ENCODE data around the gene DOK5.

Gene DOK5

GRCh38 chr20:54619181-54619580, 143.8 kb downstream of the DOK5 start:
- H3K27ac ChIP-seq (ENCODE audit: low read depth, low read length): no peak overlapping the region
- H3K4me1 ChIP-seq (ENCODE audit: control insufficient read depth, low read length): no peaks in the 10 kb centered on the region
- no peaks in the 10 kb centered on the region for H3F3A ChIP-seq (ENCODE audit: control insufficient read depth, insufficient read depth)
- H3K4me3 ChIP-seq (ENCODE audit: low read length): no peak overlapping the region
- H3K79me2 ChIP-seq (ENCODE audit: control insufficient read depth, low read length): no peaks in the 10 kb centered on the region
- no peaks in the 10 kb centered on the region for H4K20me1 ChIP-seq (ENCODE audit: control insufficient read depth, insufficient read depth, low read depth, low read length)
- no peaks in the 10 kb centered on the region for H3K36me3 ChIP-seq (ENCODE audit: control insufficient read depth, low read length)
- no peaks in the 10 kb centered on the region for H3K27me3 ChIP-seq (ENCODE audit: control insufficient read depth, low read length)
- H3K4me2 ChIP-seq (ENCODE audit: low read length): no peak overlapping the region
- H3K9me2 ChIP-seq (replicated peaks; ENCODE audit: control insufficient read depth, low read length): no peaks in the 10 kb centered on the region
- TF ChIP-seq, protein P1, sequence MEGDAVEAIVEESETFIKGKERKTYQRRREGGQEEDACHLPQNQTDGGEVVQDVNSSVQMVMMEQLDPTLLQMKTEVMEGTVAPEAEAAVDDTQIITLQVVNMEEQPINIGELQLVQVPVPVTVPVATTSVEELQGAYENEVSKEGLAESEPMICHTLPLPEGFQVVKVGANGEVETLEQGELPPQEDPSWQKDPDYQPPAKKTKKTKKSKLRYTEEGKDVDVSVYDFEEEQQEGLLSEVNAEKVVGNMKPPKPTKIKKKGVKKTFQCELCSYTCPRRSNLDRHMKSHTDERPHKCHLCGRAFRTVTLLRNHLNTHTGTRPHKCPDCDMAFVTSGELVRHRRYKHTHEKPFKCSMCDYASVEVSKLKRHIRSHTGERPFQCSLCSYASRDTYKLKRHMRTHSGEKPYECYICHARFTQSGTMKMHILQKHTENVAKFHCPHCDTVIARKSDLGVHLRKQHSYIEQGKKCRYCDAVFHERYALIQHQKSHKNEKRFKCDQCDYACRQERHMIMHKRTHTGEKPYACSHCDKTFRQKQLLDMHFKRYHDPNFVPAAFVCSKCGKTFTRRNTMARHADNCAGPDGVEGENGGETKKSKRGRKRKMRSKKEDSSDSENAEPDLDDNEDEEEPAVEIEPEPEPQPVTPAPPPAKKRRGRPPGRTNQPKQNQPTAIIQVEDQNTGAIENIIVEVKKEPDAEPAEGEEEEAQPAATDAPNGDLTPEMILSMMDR (IDR thresholded peaks at IDR 0.05; ENCODE audit: low read depth, low read length, poor library complexity, severe bottlenecking): no peak
- no peak for TF ChIP-seq EZH2phosphoT487 (IDR thresholded peaks at IDR 0.05; ENCODE audit: borderline replicate concordance, low read length)
- H3K9me3 ChIP-seq (ENCODE audit: control insufficient read depth, insufficient read depth, low read length): no peaks in the 10 kb centered on the region

- Histone ChIP-seq H3K4me1 (ENCODE audit: control insufficient read depth, low read length) (no peaks in the 10 kb centered on the region), H4K20me1 (ENCODE audit: control insufficient read depth, insufficient read depth, low read depth, low read length) (no peaks in the 10 kb centered on the region), H3F3A (ENCODE audit: control insufficient read depth, insufficient read depth) (no peaks in the 10 kb centered on the region), H3K4me3 (ENCODE audit: low read length) (no peak overlapping the region), H3K9me3 (ENCODE audit: control insufficient read depth, insufficient read depth, low read length) (no peaks in the 10 kb centered on the region), H3K4me2 (ENCODE audit: low read length) (no peak overlapping the region), H3K27me3 (ENCODE audit: control insufficient read depth, low read length) (no peaks in the 10 kb centered on the region), H3K27ac (ENCODE audit: low read depth, low read length) (no peak overlapping the region), H3K9me2 (replicated peaks; ENCODE audit: control insufficient read depth, low read length) (no peaks in the 10 kb centered on the region), H3K36me3 (ENCODE audit: control insufficient read depth, low read length) (no peaks in the 10 kb centered on the region), H3K79me2 (ENCODE audit: control insufficient read depth, low read length) (no peaks in the 10 kb centered on the region)
- TF ChIP-seq, protein P1 (IDR thresholded peaks at IDR 0.05; ENCODE audit: low read depth, low read length, poor library complexity, severe bottlenecking): no peak
- TF ChIP-seq EZH2phosphoT487 (IDR thresholded peaks at IDR 0.05; ENCODE audit: borderline replicate concordance, low read length): no peak
Observed at GRCh38 chr20:54619682-54620081, 144.3 kb downstream of the DOK5 start.

- Histone ChIP-seq H3K36me3 (ENCODE audit: control insufficient read depth, low read length) (no peaks in the 10 kb centered on the region), H3K9me2 (replicated peaks; ENCODE audit: control insufficient read depth, low read length) (no peaks in the 10 kb centered on the region), H3K9me3 (ENCODE audit: control insufficient read depth, insufficient read depth, low read length) (no peaks in the 10 kb centered on the region), H3K4me3 (ENCODE audit: low read length) (no peak overlapping the region), H3K27me3 (ENCODE audit: control insufficient read depth, low read length) (no peaks in the 10 kb centered on the region), H3K4me1 (ENCODE audit: control insufficient read depth, low read length) (no peaks in the 10 kb centered on the region), H3K79me2 (ENCODE audit: control insufficient read depth, low read length) (no peaks in the 10 kb centered on the region), H3K27ac (ENCODE audit: low read depth, low read length) (no peak overlapping the region), H3K4me2 (ENCODE audit: low read length) (no peak overlapping the region), H4K20me1 (ENCODE audit: control insufficient read depth, insufficient read depth, low read depth, low read length) (no peaks in the 10 kb centered on the region), H3F3A (ENCODE audit: control insufficient read depth, insufficient read depth) (no peaks in the 10 kb centered on the region)
- TF ChIP-seq EZH2phosphoT487 (IDR thresholded peaks at IDR 0.05; ENCODE audit: borderline replicate concordance, low read length): no peak
- TF ChIP-seq, protein P1 (IDR thresholded peaks at IDR 0.05; ENCODE audit: low read depth, low read length, poor library complexity, severe bottlenecking): no peak
Observed at GRCh38 chr20:54620611-54621010, 145.2 kb downstream of the DOK5 start.

Measured in DOHH2 (cell line).